ENCODE data around the gene ITGA6.
"Not testable (repeated sequence)": the region's sequence is repeated elsewhere in the genome, so short reads cannot be mapped to it uniquely, and the experiment has no call there.

Gene ITGA6

GRCh38 chr2:172516299-172516698 is 88.9 kb downstream of the ITGA6 start:
- no peak for DNase-seq (ENCODE audit: low spot score)

- no peak for DNase-seq (ENCODE audit: low spot score)
These were observed 91.6 kb downstream of the ITGA6 start for GRCh38 chr2:172518995-172519394.

- DNase-seq (ENCODE audit: low spot score) = no peak
These were observed 98.2 kb downstream of the ITGA6 start for GRCh38 chr2:172525601-172526000.

- DNase-seq (ENCODE audit: low spot score) = no peak
These were observed 103.9 kb downstream of the ITGA6 start for GRCh38 chr2:172531309-172531708.

- DNase-seq (ENCODE audit: low spot score) = not testable (repeated sequence)
These were observed 105.1 kb downstream of the ITGA6 start for GRCh38 chr2:172532461-172532860.

GRCh38 chr2:172533687-172534086 is 106.3 kb downstream of the ITGA6 start:
- DNase-seq (ENCODE audit: low spot score) = no peak

- DNase-seq (ENCODE audit: low spot score) = no peak
These were observed 107.7 kb downstream of the ITGA6 start for GRCh38 chr2:172535119-172535518.

- DNase-seq (ENCODE audit: low spot score) = not testable (repeated sequence)
These were observed 110.5 kb downstream of the ITGA6 start for GRCh38 chr2:172537851-172538250.

- DNase-seq (ENCODE audit: low spot score) = no peak
These were observed 112.4 kb downstream of the ITGA6 start for GRCh38 chr2:172539767-172540166.

GRCh38 chr2:172540421-172540820 is 113.0 kb downstream of the ITGA6 start:
- no peak for DNase-seq (ENCODE audit: low spot score)

- no peak for DNase-seq (ENCODE audit: low spot score)
These were observed 118.2 kb downstream of the ITGA6 start for GRCh38 chr2:172545408-172546075.

- no peak for DNase-seq (ENCODE audit: low spot score)
These were observed 121.7 kb downstream of the ITGA6 start for GRCh38 chr2:172549131-172549530.

GRCh38 chr2:172549802-172550201 is 122.4 kb downstream of the ITGA6 start:
- DNase-seq (ENCODE audit: low spot score) = not testable (repeated sequence)

- DNase-seq (ENCODE audit: low spot score) = no peak
These were observed 123.0 kb downstream of the ITGA6 start for GRCh38 chr2:172550419-172550818.

GRCh38 chr2:172551271-172551670 is 123.9 kb downstream of the ITGA6 start:
- DNase-seq (ENCODE audit: low spot score) = no peak

- no peak for DNase-seq (ENCODE audit: low spot score)
These were observed 125.3 kb downstream of the ITGA6 start for GRCh38 chr2:172552547-172553291.

- no peak for DNase-seq (ENCODE audit: low spot score)
These were observed 127.2 kb downstream of the ITGA6 start for GRCh38 chr2:172554352-172555271.

- no peak for DNase-seq (ENCODE audit: low spot score)
These were observed 127.8 kb downstream of the ITGA6 start for GRCh38 chr2:172555272-172555521.
